CD4-positive, alpha-beta memory T cell (primary cell): ENCODE results near the gene SARS1. TPM values are rescaled to one million over a fixed set of nuclear protein-coding genes. Genes with fewer than 3 reads are reported as not detected.
"Not testable (repeated sequence)": the region's sequence is repeated elsewhere in the genome, so short reads cannot be mapped to it uniquely, and the experiment has no call there.

ENCODE experiments used
- CTCF ChIA-PET: fragments of 350-600 bp; sonication (Branson Sonifier 250); formaldehyde crosslinking; loops from one replicate; lab custom pipeline; 2021; ENCODE audit warnings: inconsistent platforms; ENCODE audit not compliant: partially characterized antibody; lab: Charles Lee
- POLR2A ChIA-PET: fragments of 350-600 bp; sonication (Branson Sonifier 250); formaldehyde crosslinking; loops from one replicate; lab custom pipeline; 2021; ENCODE audit not compliant: partially characterized antibody; lab: Charles Lee
- DNase-seq, 5 donors: peaks; one replicate each; pipeline versions ENCODE4 v3.0.0 to v3.0.0-alpha.2; 2020 to 2022; ENCODE audit warnings: mixed read lengths in 1 of 5
- H3K27ac ChIP-seq: one replicate; pipeline ENCODE4 v1.7.0; 2013; ENCODE audit warnings: low read depth, low read length
- H3K27me3 ChIP-seq: 2 replicates; pipeline ENCODE4 v1.7.0; 2013; ENCODE audit warnings: mild to moderate bottlenecking, low read length, moderate library complexity; ENCODE audit not compliant: insufficient read depth
- H3K36me3 ChIP-seq: 2 replicates; pipeline ENCODE4 v1.7.0; 2013; ENCODE audit warnings: mild to moderate bottlenecking, low read length, moderate library complexity; ENCODE audit not compliant: insufficient read depth
- H3K4me1 ChIP-seq: 2 replicates; pipeline ENCODE4 v1.7.0; 2013; ENCODE audit warnings: mild to moderate bottlenecking, low read length, moderate library complexity; ENCODE audit not compliant: insufficient read depth
- H3K4me3 ChIP-seq, 2 donors: one replicate each; pipeline ENCODE4 v1.7.0; 2013; ENCODE audit warnings: low read length in 2 of 2, mild to moderate bottlenecking in 1 of 2
- H3K9me3 ChIP-seq, 2 donors: one replicate each; pipeline ENCODE4 v1.7.0; 2013; ENCODE audit warnings: low read length in 2 of 2, control low read depth in 1 of 2; ENCODE audit not compliant: control insufficient read depth in 1 of 2
- H3K27ac Mint-ChIP-seq, 7 donors: one replicate each; pipeline ENCODE4 v1.8.0; 2020 to 2021; ENCODE audit warnings: mixed read lengths in 7 of 7, mild to moderate bottlenecking in 6 of 7, inconsistent platforms in 3 of 7, moderate library complexity in 3 of 7
- H3K27me3 Mint-ChIP-seq, 2 donors: one replicate each; pipeline ENCODE4 v1.8.0; 2020 to 2021; ENCODE audit warnings: mixed read lengths in 2 of 2
- H3K36me3 Mint-ChIP-seq, 2 donors: one replicate each; pipeline ENCODE4 v1.8.0; 2020 to 2021; ENCODE audit warnings: mixed read lengths in 2 of 2, inconsistent platforms in 1 of 2, mild to moderate bottlenecking in 1 of 2
- H3K4me1 Mint-ChIP-seq, 4 donors: one replicate each; pipeline ENCODE4 v1.8.0; 2020 to 2021; ENCODE audit warnings: mixed read lengths in 4 of 4, mild to moderate bottlenecking in 1 of 4
- H3K4me3 Mint-ChIP-seq, 8 donors: one replicate each; pipeline ENCODE4 v1.8.0; 2020 to 2021; ENCODE audit warnings: mixed read lengths in 8 of 8, mild to moderate bottlenecking in 7 of 8, moderate library complexity in 6 of 8, inconsistent platforms in 3 of 8
- H3K9me3 Mint-ChIP-seq, 8 donors: one replicate each; pipeline ENCODE4 v1.8.0; 2020 to 2021; ENCODE audit warnings: mixed read lengths in 8 of 8, mild to moderate bottlenecking in 5 of 8, inconsistent platforms in 3 of 8, moderate library complexity in 1 of 8
- intact Hi-C: fragments of 100-400 bp; cut with micrococcal nuclease; formaldehyde crosslinking; loops from one replicate; pipeline ENCODE4 v1.15.1; 2023
- polyA plus RNA-seq, 2 donors: library from polyadenylated mRNA; unstranded; fragments of 300-500 nt; fragmentation: Illumina TruSeq; gene quantifications; one replicate each; pipeline ENCODE4 v1.2.3, GENCODE V29; 2021
- total RNA-seq, 2 experiments: library from RNA; stranded (reverse); gene quantifications; one replicate each; pipeline ENCODE4 v1.2.3, GENCODE V29; 2021

Gene SARS1, protein sequence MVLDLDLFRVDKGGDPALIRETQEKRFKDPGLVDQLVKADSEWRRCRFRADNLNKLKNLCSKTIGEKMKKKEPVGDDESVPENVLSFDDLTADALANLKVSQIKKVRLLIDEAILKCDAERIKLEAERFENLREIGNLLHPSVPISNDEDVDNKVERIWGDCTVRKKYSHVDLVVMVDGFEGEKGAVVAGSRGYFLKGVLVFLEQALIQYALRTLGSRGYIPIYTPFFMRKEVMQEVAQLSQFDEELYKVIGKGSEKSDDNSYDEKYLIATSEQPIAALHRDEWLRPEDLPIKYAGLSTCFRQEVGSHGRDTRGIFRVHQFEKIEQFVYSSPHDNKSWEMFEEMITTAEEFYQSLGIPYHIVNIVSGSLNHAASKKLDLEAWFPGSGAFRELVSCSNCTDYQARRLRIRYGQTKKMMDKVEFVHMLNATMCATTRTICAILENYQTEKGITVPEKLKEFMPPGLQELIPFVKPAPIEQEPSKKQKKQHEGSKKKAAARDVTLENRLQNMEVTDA
- total RNA-seq (100 to 1,000 TPM; 178 to 190 TPM), polyA plus RNA-seq (100 to 1,000 TPM; 153 to 199 TPM)

DNA sequence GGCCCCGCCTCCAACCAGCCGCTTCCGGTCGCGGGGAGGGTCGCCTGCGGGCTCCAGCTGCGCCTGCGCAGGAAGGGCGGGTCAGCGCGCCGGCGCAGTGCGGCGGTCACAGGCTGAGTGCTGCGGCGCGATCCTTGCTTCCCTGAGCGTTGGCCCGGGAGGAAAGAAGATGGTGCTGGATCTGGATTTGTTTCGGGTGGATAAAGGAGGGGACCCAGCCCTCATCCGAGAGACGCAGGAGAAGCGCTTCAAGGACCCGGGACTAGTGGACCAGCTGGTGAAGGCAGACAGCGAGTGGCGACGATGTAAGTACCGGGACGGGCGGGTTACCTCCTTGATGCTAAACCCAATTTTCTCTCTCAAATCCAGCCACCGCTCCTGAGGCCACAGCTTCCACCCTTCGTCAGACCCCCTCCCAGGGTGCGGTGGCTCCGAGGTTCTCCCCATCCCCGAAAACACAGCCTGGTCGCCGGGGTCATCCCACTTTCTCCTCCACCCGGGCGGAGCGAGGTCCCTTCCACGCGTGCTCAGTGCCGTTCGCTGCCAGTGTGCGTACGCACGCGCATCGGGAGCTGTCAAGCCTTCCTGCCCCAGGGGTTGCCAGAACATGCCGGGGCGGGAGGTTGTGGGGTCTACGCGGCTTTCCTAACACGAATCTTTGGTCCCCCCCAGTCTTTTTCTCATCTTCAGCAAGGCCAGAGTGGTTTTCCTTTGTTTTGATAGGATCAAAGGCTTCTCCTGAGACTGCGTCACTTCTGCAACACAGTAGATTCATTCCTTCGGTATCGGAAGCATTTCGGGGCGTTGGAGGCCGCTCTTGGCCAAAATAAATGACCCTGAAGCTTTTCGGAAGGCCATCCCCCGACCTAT lies at the start of gene SARS1:
Gene SARS1, plus strand, starts transcription at position 95 of the 870 bp plus-strand sequence. Its CDS starts 75 bp downstream, at position 170.
- peaks cover 24 to 45% (median 38%) of the 10 kb centered on the region in 4 donors for H3K4me1 Mint-ChIP-seq

DNA sequence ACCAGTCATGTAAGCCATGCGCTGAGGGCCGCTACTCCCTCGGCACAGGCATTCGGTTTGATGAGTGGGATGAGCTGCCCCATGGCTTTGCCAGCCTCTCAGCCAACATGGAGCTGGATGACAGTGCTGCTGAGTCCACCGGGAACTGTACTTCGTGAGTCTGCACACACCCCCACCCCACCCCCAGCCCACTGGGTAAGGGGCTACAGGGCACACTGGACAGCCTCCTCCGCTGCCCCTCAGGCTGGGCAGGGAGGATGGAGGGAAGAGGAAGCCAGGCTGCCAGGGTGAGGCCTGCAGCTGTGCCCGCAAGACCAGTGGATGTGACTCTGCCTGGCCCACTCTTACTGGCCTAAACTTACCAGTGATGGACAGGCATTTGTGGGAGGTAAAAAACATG lies 49.2 kb upstream of the SARS1 start:
- Histone ChIP-seq H3K4me1 (peaks cover 14% of the 10 kb centered on the region), H3K36me3 (no peaks in the 10 kb centered on the region), H3K9me3 (no peaks in the 10 kb centered on the region), H3K27me3 (no peaks in the 10 kb centered on the region), H3K4me3 (no peak overlapping the region), H3K27ac (no peak overlapping the region)
- Mint-ChIP-seq H3K9me3 (no peaks in the 10 kb centered on the region), H3K36me3 (peaks cover 15 to 30% of the 10 kb centered on the region in 2 donors), H3K27ac (peak overlapping the region in 1 of 7 donors; percentile 74), H3K4me3 (no peak overlapping the region), H3K4me1 (peaks cover 13 to 24% (median 16%) of the 10 kb centered on the region in 4 donors), H3K27me3 (no peaks in the 10 kb centered on the region)
- CTCF ChIA-PET = interaction anchor here (1.1 kb wide), 1 partner anchor 368 kb away, joined by 3 read pairs; no protein-coding TSS in a partner anchor
- POLR2A ChIA-PET = no interaction called here
- intact Hi-C loops = no loop called here
- DNase-seq = no peak

More for the DNA sequence above, at the start of gene SARS1:
- peaks cover 0 to 2% (median 0%) of the 10 kb centered on the region in 8 donors for H3K9me3 Mint-ChIP-seq
- POLR2A ChIA-PET = interaction anchor here (0.6 to 3.0 kb wide), 26 partner anchors 9 to 1124 kb away, joined by 3 to 20 read pairs (median 7); partner anchors contain the start of genes AMPD2, ATXN7L2, CLCC1 and EEIG2
- intact Hi-C loops = loop anchor here (1.0 to 5.0 kb wide), 6 partner anchors 15 to 268 kb away; partner anchors contain the start of genes ATXN7L2, CLCC1, PSMA5 and WDR47
- Histone ChIP-seq H3K27me3 (no peaks in the 10 kb centered on the region), H3K9me3 (no peaks in the 10 kb centered on the region), H3K4me1 (peaks cover 37% of the 10 kb centered on the region), H3K36me3 (no peaks in the 10 kb centered on the region), H3K4me3 (peak within 1 kb of the TSS; percentile 71 to 94), H3K27ac (peak within 1 kb of the TSS; percentile 78)
- peaks cover 9 to 29% of the 10 kb centered on the region in 2 donors for H3K36me3 Mint-ChIP-seq
- CTCF ChIA-PET = interaction anchor here (0.9 to 2.2 kb wide), 8 partner anchors 13 to 277 kb away, joined by 3 to 7 read pairs (median 4); no protein-coding TSS in a partner anchor
- H3K27me3 Mint-ChIP-seq = no peaks in the 10 kb centered on the region
- peak; percentile 81 to 93 (median 88) for DNase-seq
- peak within 1 kb of the TSS; percentile 93 to 99 (median 96) for H3K27ac Mint-ChIP-seq
- H3K4me3 Mint-ChIP-seq = peak within 1 kb of the TSS; percentile 95 to 100 (median 98)

DNA sequence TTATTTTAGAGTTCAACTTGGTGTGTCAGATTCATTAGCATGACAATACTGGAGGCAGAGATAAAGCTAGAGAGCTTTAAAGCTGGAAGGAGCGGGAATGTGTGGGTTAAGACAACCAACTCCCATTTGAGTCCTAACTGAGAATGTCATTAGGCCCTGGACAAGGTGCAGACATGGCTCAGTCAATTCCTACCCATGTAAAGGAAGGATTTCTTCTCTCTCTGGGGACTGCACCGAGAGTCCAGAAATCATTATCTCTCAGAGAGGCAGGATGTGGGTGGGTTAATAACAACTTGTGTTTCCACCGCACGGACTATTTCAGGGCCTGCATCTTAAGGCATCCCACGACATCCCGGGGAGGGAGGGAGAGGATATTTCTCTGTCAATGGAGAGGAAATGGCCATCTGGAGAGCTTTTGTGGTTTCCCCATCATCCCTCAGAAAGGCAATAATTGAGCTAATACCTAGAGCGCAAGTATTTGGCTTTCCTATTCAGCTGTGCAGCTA lies 46.7 kb upstream of the SARS1 start:
- Histone ChIP-seq H3K27ac (no peak overlapping the region), H3K9me3 (no peaks in the 10 kb centered on the region), H3K27me3 (no peaks in the 10 kb centered on the region), H3K36me3 (no peaks in the 10 kb centered on the region), H3K4me1 (peaks cover 7% of the 10 kb centered on the region), H3K4me3 (no peak overlapping the region)
- no peak for DNase-seq
- CTCF ChIA-PET = no interaction called here
- Mint-ChIP-seq H3K4me1 (peaks cover 7 to 17% (median 8%) of the 10 kb centered on the region in 4 donors), H3K27me3 (no peaks in the 10 kb centered on the region), H3K36me3 (peaks cover 23 to 42% of the 10 kb centered on the region in 2 donors), H3K27ac (peak overlapping the region in 1 of 7 donors; percentile 7), H3K4me3 (no peak overlapping the region), H3K9me3 (no peaks in the 10 kb centered on the region)
- intact Hi-C loops = no loop called here
- POLR2A ChIA-PET = no interaction called here

DNA sequence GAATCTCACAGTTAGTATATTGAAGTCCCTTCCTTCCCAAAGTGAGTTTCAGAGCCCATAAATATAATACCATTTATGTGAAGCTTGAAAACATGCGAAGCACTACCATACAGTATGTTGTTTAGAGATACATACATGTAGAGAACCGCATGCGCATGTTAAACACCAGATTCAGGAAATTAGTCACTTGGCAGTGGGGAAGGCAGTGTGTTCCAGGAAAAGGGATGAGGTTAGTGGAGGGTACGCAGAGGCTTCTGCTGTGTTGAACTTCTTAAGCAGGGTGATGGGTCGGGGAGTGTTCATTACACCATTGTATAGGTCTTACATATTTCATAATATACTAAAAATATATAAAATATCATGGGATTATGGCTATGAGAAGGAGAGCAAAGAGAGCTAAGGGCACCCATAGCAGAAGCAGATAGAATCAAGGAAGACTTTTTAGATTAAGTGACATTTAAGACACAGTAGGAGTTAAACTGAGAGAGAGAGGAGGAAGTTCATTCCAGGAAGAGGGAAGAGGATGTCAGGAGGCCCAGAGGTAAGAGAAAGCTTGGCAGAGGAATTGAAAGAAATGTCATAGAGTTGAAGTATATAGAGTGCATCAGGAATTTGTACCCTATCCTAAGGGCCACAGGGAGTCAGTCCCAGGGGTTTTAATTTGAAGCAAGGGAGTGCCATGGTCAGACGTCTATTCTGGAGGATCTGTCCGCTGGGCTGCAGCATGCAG lies 43.5 kb upstream of the SARS1 start:
- DNase-seq = no peak
- no peaks in the 10 kb centered on the region for H3K27me3 Mint-ChIP-seq
- ChIA-PET CTCF (no interaction called here), POLR2A (no interaction called here)
- H3K27ac Mint-ChIP-seq = no peak overlapping the region
- H3K36me3 Mint-ChIP-seq = peaks cover 24 to 46% of the 10 kb centered on the region in 2 donors
- H3K4me3 Mint-ChIP-seq = no peak overlapping the region
- Histone ChIP-seq H3K4me3 (no peak overlapping the region), H3K27ac (no peak overlapping the region), H3K27me3 (no peaks in the 10 kb centered on the region), H3K36me3 (no peaks in the 10 kb centered on the region), H3K9me3 (no peaks in the 10 kb centered on the region), H3K4me1 (no peaks in the 10 kb centered on the region)
- intact Hi-C loops = no loop called here
- peaks cover 0 to 6% (median 0%) of the 10 kb centered on the region in 4 donors for H3K4me1 Mint-ChIP-seq
- H3K9me3 Mint-ChIP-seq = no peaks in the 10 kb centered on the region

DNA sequence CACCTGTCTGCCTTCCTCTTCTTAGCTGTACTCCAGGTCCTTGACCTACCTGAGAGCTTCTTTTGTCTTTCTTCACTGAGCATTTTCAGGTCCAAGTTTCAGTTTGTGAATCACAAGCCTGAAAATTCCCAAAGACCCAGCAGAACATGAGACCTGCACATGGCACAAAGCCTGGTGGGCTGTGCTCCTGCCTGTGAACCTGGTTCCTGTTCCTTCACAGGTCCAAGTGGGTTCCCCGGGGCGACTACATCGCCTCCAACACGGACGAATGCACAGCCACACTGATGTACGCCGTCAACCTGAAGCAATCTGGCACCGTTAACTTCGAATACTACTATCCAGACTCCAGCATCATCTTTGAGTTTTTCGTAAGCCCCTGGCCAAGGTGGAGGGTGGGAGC lies 42.1 kb upstream of the SARS1 start:
- Histone ChIP-seq H3K27ac (no peak overlapping the region), H3K4me3 (no peak overlapping the region), H3K27me3 (no peaks in the 10 kb centered on the region), H3K4me1 (no peaks in the 10 kb centered on the region), H3K36me3 (no peaks in the 10 kb centered on the region), H3K9me3 (no peaks in the 10 kb centered on the region)
- ChIA-PET POLR2A (no interaction called here), CTCF (interaction anchor here (0.8 kb wide), 1 partner anchor 14 kb away, joined by 3 read pairs; no protein-coding TSS in a partner anchor)
- Mint-ChIP-seq H3K4me3 (no peak overlapping the region), H3K27me3 (no peaks in the 10 kb centered on the region), H3K27ac (no peak overlapping the region), H3K4me1 (peaks cover 0 to 6% (median 0%) of the 10 kb centered on the region in 4 donors), H3K36me3 (peaks cover 28 to 53% of the 10 kb centered on the region in 2 donors), H3K9me3 (no peaks in the 10 kb centered on the region)
- intact Hi-C loops = no loop called here
- DNase-seq = no peak

DNA sequence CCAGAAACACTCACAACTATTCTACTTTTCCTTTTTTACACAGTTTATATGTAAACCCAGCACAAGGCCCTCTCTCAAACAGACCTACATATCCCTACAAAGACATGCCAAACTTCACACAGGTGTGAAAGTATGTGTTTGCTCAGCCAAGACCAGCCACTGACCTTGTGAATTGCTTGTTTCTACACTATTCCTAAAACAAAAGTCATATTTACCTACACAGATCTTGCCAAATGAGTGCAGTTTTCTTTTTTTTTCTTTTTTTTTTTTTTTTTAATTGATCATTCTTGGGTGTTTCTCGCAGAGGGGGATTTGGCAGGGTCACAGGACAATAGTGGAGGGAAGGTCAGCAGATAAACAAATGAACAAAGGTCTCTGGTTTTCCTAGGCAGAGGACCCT lies 37.4 kb upstream of the SARS1 start:
- DNase-seq, intact Hi-C loops, H3K4me3 Mint-ChIP-seq: not testable (repeated sequence)

More for the DNA sequence above, 37.4 kb upstream of the SARS1 start:
- H3K27ac ChIP-seq, H3K4me1 Mint-ChIP-seq, H3K9me3 Mint-ChIP-seq, CTCF ChIA-PET, H3K27me3 Mint-ChIP-seq, POLR2A ChIA-PET, H3K4me1 ChIP-seq, H3K27me3 ChIP-seq, H3K27ac Mint-ChIP-seq, H3K9me3 ChIP-seq, H3K4me3 ChIP-seq, H3K36me3 ChIP-seq: not testable (repeated sequence)
- H3K36me3 Mint-ChIP-seq = peaks cover 14 to 31% of the 10 kb centered on the region in 2 donors
